ENCODE results near the gene STAC3.

DNA sequence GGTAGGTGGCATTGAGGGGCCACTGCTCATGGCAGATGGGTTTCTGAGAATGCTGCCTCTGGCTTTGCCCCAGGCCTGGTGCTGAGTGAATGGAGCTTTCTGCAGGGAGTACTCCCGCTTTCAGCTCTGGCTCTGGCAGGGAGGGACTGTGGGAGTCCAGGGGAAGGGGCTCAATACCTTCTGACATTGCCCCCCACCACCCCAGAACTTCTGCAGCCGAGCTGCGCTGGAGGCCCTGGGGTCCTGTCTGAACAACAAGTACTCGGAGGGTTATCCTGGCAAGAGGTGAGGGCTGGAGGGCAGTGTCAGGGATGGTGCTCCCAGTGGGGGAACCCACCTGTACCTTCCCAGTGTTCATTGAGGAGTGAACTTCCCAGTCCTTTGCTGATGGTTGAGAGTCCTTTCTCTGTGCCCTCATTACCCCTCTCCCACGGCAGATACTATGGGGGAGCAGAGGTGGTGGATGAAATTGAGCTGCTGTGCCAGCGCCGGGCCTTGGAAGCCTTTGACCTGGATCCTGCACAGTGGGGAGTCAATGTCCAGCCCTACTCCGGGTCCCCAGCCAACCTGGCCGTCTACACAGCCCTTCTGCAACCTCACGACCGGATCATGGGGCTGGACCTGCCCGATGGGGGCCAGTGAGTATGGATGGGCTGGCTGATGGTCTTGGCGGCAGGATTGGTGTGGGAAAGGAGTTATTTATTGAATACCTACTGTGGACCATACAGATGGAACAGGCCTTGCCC lies 19.5 kb downstream of the STAC3 start:
- no peak for TF ChIP-seq POLR2AphosphoS5 (IDR thresholded peaks at IDR 0.05; ENCODE audit: low read depth, low read length)
- no peak for TF ChIP-seq PHF8 (CRISPR knock-in tag; IDR thresholded peaks at IDR 0.05)
- no peak for TF ChIP-seq TBP (CRISPR knock-in tag; IDR thresholded peaks at IDR 0.05)
- no peak for TF ChIP-seq CHD2 (IDR thresholded peaks at IDR 0.05; ENCODE audit: low read depth, low read length)
- no peak for TF ChIP-seq SMAD1 (CRISPR knock-in tag; IDR thresholded peaks at IDR 0.05; ENCODE audit: borderline replicate concordance, low read depth)
- TF ChIP-seq KDM1A (CRISPR knock-in tag; IDR thresholded peaks at IDR 0.05) = no peak
- no peak for TF ChIP-seq ZNF441 (CRISPR knock-in tag; IDR thresholded peaks at IDR 0.05; ENCODE audit: borderline replicate concordance)
- no peak for TF ChIP-seq EP300 (IDR thresholded peaks at IDR 0.05; ENCODE audit: low read depth in 2 of 2, low read length in 2 of 2)
- TF ChIP-seq EP300 (CRISPR knock-in tag; IDR thresholded peaks at IDR 0.05; ENCODE audit: borderline replicate concordance) = no peak
- TF ChIP-seq, protein P1, sequence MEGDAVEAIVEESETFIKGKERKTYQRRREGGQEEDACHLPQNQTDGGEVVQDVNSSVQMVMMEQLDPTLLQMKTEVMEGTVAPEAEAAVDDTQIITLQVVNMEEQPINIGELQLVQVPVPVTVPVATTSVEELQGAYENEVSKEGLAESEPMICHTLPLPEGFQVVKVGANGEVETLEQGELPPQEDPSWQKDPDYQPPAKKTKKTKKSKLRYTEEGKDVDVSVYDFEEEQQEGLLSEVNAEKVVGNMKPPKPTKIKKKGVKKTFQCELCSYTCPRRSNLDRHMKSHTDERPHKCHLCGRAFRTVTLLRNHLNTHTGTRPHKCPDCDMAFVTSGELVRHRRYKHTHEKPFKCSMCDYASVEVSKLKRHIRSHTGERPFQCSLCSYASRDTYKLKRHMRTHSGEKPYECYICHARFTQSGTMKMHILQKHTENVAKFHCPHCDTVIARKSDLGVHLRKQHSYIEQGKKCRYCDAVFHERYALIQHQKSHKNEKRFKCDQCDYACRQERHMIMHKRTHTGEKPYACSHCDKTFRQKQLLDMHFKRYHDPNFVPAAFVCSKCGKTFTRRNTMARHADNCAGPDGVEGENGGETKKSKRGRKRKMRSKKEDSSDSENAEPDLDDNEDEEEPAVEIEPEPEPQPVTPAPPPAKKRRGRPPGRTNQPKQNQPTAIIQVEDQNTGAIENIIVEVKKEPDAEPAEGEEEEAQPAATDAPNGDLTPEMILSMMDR (CRISPR knock-in tag; IDR thresholded peaks at IDR 0.05) = no peak
